ENCODE measurements around the gene ALAS1. TPM values are rescaled to one million over a fixed set of nuclear protein-coding genes. Genes with fewer than 3 reads are reported as not detected.

ALAS1 gene
- total and polyA plus RNA-seq, 8 donors = 19.6 to 75.3 (median 39.1) TPM

DNA sequence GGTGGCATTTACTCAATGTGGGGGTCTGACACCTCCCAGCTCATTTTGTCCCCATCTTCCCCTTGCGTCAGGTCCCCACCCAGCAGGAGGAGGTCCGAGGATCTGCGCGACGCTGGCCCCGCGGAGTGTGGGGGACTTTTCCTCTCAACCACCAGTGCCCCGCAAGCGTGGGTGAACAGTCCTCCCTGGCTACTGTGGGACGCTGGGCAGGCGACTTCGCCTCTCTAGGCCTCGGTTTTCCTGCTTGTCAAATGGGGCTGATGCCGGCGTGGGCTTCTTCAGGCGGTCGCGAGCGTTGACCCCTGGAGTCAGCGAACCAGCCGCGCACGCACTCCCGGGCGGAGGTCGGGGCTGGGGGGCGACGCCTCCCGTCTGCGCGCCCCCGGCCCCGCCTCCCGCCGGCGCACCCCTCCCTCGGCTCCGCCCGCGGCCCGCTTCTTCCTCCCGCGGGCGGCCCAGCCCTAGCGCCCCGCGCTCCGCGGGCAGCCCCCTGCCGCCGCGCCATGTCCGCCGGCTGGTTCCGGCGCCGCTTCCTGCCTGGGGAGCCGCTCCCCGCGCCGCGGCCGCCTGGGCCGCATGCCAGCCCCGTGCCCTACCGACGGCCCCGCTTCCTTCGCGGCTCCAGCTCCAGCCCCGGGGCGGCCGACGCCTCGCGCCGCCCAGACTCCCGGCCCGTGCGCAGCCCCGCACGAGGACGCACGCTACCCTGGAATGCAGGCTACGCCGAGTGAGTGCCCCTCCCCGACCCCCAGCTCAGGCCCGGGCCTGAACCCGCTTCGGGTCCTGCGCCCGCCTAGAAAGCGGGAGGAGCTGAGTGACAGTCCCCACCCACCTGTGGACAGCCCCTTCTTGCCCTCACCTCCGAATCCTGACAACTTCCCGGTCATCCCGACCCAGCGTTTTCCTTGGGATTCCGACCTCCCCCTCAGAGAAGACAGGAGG lies 47.6 kb downstream of the ALAS1 start, which contains the start of gene PPM1M:
Gene PPM1M (plus strand): TSS at position 438 of the 942 bp plus-strand sequence. CDS start 66 bp downstream, at position 504.
- intact Hi-C loops (cut with DNase I; ENCODE audit: low total_unique reads) = no loop called here
- 1 to 4% (median 2%) methylated on average over 34 to 97 of the region's 98 CpGs for WGBS, 5 donors

DNA sequence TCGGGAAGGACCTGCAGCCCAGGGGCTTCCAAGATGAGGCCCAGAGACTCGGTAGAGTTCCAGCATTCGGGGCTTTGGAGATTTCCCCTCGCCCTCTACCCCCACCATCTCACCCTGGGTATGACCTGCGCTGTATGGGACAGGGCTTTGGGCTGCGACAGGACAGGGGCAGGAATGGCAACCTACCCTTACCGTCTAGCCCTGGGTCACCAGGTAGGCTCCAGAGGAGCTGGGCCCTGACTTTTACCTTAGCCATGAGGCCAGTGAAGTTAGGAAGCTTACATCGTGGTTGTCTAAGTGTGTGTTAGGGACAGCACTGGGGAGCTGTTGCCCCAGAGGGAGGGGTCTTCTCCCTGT lies 48.3 kb downstream of the ALAS1 start:
- H3K4me3 ChIP-seq = peak overlapping the region; percentile 59 to 65 (median 62)
- no peaks in the 10 kb centered on the region for H3K9me3 ChIP-seq
- TF ChIP-seq, protein P1, sequence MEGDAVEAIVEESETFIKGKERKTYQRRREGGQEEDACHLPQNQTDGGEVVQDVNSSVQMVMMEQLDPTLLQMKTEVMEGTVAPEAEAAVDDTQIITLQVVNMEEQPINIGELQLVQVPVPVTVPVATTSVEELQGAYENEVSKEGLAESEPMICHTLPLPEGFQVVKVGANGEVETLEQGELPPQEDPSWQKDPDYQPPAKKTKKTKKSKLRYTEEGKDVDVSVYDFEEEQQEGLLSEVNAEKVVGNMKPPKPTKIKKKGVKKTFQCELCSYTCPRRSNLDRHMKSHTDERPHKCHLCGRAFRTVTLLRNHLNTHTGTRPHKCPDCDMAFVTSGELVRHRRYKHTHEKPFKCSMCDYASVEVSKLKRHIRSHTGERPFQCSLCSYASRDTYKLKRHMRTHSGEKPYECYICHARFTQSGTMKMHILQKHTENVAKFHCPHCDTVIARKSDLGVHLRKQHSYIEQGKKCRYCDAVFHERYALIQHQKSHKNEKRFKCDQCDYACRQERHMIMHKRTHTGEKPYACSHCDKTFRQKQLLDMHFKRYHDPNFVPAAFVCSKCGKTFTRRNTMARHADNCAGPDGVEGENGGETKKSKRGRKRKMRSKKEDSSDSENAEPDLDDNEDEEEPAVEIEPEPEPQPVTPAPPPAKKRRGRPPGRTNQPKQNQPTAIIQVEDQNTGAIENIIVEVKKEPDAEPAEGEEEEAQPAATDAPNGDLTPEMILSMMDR (IDR thresholded peaks at IDR 0.05) = no peak
- no peak for TF ChIP-seq POLR2AphosphoS5 (IDR thresholded peaks at IDR 0.05)
- TF ChIP-seq POLR2A (IDR thresholded peaks at IDR 0.05) = no peak
- TF ChIP-seq EP300 (IDR thresholded peaks at IDR 0.05) = no peak
- peaks cover 20 to 47% (median 29%) of the 10 kb centered on the region in 4 donors for H3K4me1 ChIP-seq
- no peak for DNase-seq
- peaks cover 0 to 38% (median 35%) of the 10 kb centered on the region in 4 donors for H3K36me3 ChIP-seq
- WGBS, 5 donors = 18 to 39% (median 29%) methylated on average over 8 of the region's 8 CpGs
- intact Hi-C loops (cut with DNase I; ENCODE audit: low total_unique reads) = no loop called here
- no peaks in the 10 kb centered on the region for H3K27me3 ChIP-seq
- H3K27ac ChIP-seq = peak overlapping the region; percentile 71 to 93 (median 89)

More for the DNA sequence above, 47.6 kb downstream of the ALAS1 start, which contains the start of gene PPM1M:
- Histone ChIP-seq H3K9me3 (no peaks in the 10 kb centered on the region), H3K36me3 (peaks cover 0 to 32% (median 29%) of the 10 kb centered on the region in 4 donors), H3K27me3 (no peaks in the 10 kb centered on the region), H3K27ac (peak within 1 kb of the TSS; percentile 71 to 93 (median 89)), H3K4me3 (peak within 1 kb of the TSS; percentile 59 to 65 (median 62)), H3K4me1 (peaks cover 24 to 49% (median 33%) of the 10 kb centered on the region in 4 donors)
- peak; percentile 58 to 88 for DNase-seq
- no peak for TF ChIP-seq EP300 (IDR thresholded peaks at IDR 0.05)
- no peak for TF ChIP-seq POLR2A (IDR thresholded peaks at IDR 0.05)
- TF ChIP-seq POLR2AphosphoS5 (IDR thresholded peaks at IDR 0.05) = no peak
- TF ChIP-seq, protein P1 (IDR thresholded peaks at IDR 0.05) = no peak

DNA sequence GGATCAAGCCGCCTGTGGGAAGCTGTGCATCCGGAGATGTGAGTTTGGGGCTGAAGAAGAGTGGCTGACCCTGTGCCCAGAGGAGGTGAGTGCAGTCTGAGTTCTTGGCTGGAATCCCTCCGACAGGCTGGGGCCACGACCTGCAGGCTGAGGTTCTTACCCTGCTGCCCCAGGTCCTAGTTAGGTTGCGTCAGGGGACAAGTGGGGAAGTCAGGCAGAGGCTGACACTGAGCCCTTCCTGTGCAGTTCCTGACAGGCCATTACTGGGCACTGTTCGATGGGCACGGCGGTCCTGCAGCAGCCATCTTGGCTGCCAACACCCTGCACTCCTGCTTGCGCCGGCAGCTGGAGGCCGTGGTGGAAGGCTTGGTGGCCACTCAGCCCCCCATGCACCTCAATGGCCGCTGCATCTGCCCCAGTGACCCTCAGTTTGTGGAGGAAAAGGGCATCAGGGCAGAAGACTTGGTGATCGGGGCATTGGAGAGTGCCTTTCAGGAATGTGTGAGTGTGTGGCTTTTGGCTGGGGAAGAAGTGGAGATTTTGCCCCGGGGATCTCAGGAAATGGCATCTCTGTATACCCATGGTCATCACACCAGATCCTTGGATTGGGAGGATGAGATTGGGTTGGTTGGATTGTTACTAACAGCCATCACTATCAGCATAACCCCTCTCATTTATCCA lies 48.9 kb downstream of the ALAS1 start:
- 82 to 92% (median 84%) methylated on average over 7 to 14 of the region's 14 CpGs for WGBS, 5 donors
- no peak for DNase-seq

More for the DNA sequence above, 48.9 kb downstream of the ALAS1 start:
- Histone ChIP-seq H3K27me3 (no peaks in the 10 kb centered on the region), H3K4me1 (peaks cover 20 to 53% (median 29%) of the 10 kb centered on the region in 4 donors), H3K36me3 (peaks cover 2 to 44% (median 42%) of the 10 kb centered on the region in 4 donors), H3K4me3 (peak overlapping the region in 3 of 4 donors; percentile 59 to 65 (median 62)), H3K27ac (peak overlapping the region in 4 of 5 donors; percentile 80 to 93 (median 90)), H3K9me3 (no peaks in the 10 kb centered on the region)
- intact Hi-C loops (cut with DNase I; ENCODE audit: low total_unique reads) = no loop called here
- TF ChIP-seq, protein P1 (IDR thresholded peaks at IDR 0.05) = no peak
- no peak for TF ChIP-seq EP300 (IDR thresholded peaks at IDR 0.05)
- no peak for TF ChIP-seq POLR2AphosphoS5 (IDR thresholded peaks at IDR 0.05)
- no peak for TF ChIP-seq POLR2A (IDR thresholded peaks at IDR 0.05)
